ENCODE results near the gene MYCN.

Gene MYCN

DNA sequence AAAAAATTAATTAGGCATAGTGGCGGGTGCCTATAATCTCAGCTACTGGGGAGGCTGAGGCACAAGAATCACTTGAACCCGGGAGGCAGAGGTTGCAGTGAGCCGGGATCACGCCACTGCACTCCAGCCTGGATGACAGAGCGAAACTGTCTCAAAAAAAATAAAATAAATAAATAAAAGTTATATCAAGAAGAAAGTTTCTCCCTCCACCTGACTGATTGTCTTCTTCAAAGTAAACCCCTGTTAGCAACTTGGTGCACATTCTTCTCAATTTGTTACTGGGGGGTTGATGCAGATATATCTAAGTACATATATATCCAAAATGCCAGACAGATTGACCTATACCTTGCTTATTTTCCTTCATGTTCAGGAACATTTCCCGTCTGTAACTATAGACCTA, 5.2 kb upstream of the MYCN start:
- Histone ChIP-seq H3K4me2 (ENCODE audit: low read depth, low read length, poor library complexity, severe bottlenecking) (no peak overlapping the region), H3K27ac (ENCODE audit: low read depth, low read length) (no peak overlapping the region), H3K9me3 (ENCODE audit: insufficient read depth, low read length) (no peaks in the 10 kb centered on the region), H3K79me2 (ENCODE audit: insufficient read depth, low read length) (no peaks in the 10 kb centered on the region), H3K27me3 (ENCODE audit: low read length) (no peaks in the 10 kb centered on the region), H3F3A (ENCODE audit: insufficient read depth) (no peaks in the 10 kb centered on the region), H3K9me2 (replicated peaks; ENCODE audit: insufficient read depth, low read length) (no peaks in the 10 kb centered on the region), H3K4me3 (ENCODE audit: insufficient read depth, low read length, poor library complexity, severe bottlenecking) (no peak overlapping the region), H3K36me3 (ENCODE audit: low read length) (no peaks in the 10 kb centered on the region), H2AFZ (ENCODE audit: low read depth, low read length, severe bottlenecking) (no peak overlapping the region), H3K9ac (ENCODE audit: low read length) (no peak overlapping the region), H4K20me1 (ENCODE audit: low read depth, low read length) (no peaks in the 10 kb centered on the region)
- TF ChIP-seq EZH2phosphoT487 (conservative IDR thresholded peaks at IDR 0.05; ENCODE audit: low read length) (no peak), CTCF (IDR thresholded peaks at IDR 0.05; ENCODE audit: insufficient read depth, low read length, poor library complexity, severe bottlenecking) (no peak)

DNA sequence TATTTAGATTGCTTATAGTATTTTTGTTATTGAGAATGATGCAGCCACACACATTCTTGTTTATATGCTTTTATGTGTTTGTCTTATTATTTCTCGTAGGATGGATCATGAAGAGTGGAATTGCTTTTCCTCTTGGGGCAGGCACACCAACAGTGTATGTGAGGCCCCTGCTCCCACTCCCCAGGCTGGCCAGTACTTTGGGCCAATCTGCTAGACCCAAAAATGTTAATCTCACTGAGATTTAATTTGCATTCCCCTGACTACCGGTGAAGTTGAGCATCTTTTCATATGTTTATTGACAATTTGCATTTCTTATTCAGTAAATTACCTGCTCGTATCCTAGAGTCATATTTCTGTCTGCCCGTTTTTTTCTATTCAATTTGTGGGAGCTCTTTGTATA, 4.7 kb upstream of the MYCN start:
- no peaks in the 10 kb centered on the region for H3F3A ChIP-seq (ENCODE audit: insufficient read depth)
- H3K79me2 ChIP-seq (ENCODE audit: insufficient read depth, low read length) = no peaks in the 10 kb centered on the region
- H3K9ac ChIP-seq (ENCODE audit: low read length) = no peak overlapping the region
- H3K9me2 ChIP-seq (replicated peaks; ENCODE audit: insufficient read depth, low read length) = no peaks in the 10 kb centered on the region
- no peaks in the 10 kb centered on the region for H4K20me1 ChIP-seq (ENCODE audit: low read depth, low read length)
- no peaks in the 10 kb centered on the region for H3K36me3 ChIP-seq (ENCODE audit: low read length)
- no peak overlapping the region for H3K4me3 ChIP-seq (ENCODE audit: insufficient read depth, low read length, poor library complexity, severe bottlenecking)
- H3K9me3 ChIP-seq (ENCODE audit: insufficient read depth, low read length) = no peaks in the 10 kb centered on the region
- H3K27ac ChIP-seq (ENCODE audit: low read depth, low read length) = no peak overlapping the region
- TF ChIP-seq CTCF (IDR thresholded peaks at IDR 0.05; ENCODE audit: insufficient read depth, low read length, poor library complexity, severe bottlenecking) (no peak), EZH2phosphoT487 (conservative IDR thresholded peaks at IDR 0.05; ENCODE audit: low read length) (no peak)
- no peaks in the 10 kb centered on the region for H3K27me3 ChIP-seq (ENCODE audit: low read length)
- H2AFZ ChIP-seq (ENCODE audit: low read depth, low read length, severe bottlenecking) = no peak overlapping the region
- H3K4me2 ChIP-seq (ENCODE audit: low read depth, low read length, poor library complexity, severe bottlenecking) = no peak overlapping the region

- H3K9me2 ChIP-seq (replicated peaks; ENCODE audit: insufficient read depth, low read length) = no peaks in the 10 kb centered on the region
- TF ChIP-seq CTCF (IDR thresholded peaks at IDR 0.05; ENCODE audit: insufficient read depth, low read length, poor library complexity, severe bottlenecking) (no peak), EZH2phosphoT487 (conservative IDR thresholded peaks at IDR 0.05; ENCODE audit: low read length) (no peak)
Observed at GRCh38 chr2:15936277-15937104, 3.9 kb upstream of the MYCN start.

More at GRCh38 chr2:15936277-15937104, 3.9 kb upstream of the MYCN start:
- H4K20me1 ChIP-seq (ENCODE audit: low read depth, low read length) = no peaks in the 10 kb centered on the region
- no peak overlapping the region for H3K4me3 ChIP-seq (ENCODE audit: insufficient read depth, low read length, poor library complexity, severe bottlenecking)
- no peaks in the 10 kb centered on the region for H3K79me2 ChIP-seq (ENCODE audit: insufficient read depth, low read length)
- no peaks in the 10 kb centered on the region for H3F3A ChIP-seq (ENCODE audit: insufficient read depth)
- H3K9me3 ChIP-seq (ENCODE audit: insufficient read depth, low read length) = no peaks in the 10 kb centered on the region
- no peaks in the 10 kb centered on the region for H3K27me3 ChIP-seq (ENCODE audit: low read length)
- H3K4me2 ChIP-seq (ENCODE audit: low read depth, low read length, poor library complexity, severe bottlenecking) = no peak overlapping the region
- no peaks in the 10 kb centered on the region for H3K36me3 ChIP-seq (ENCODE audit: low read length)
- H2AFZ ChIP-seq (ENCODE audit: low read depth, low read length, severe bottlenecking) = no peak overlapping the region
- H3K27ac ChIP-seq (ENCODE audit: low read depth, low read length) = no peak overlapping the region
- no peak overlapping the region for H3K9ac ChIP-seq (ENCODE audit: low read length)
